GM12865 (cell line): Measurements from ENCODE around the gene NFRKB.

Experiments
- DNase-seq: peaks from one replicate; pipeline ENCODE4 v3.0.0; 2010; ENCODE audit warnings: low read depth
- H3K4me3 ChIP-seq: 2 replicates; pipeline ENCODE4 v1.5.1; 2011; ENCODE audit warnings: mild to moderate bottlenecking, low read depth, low read length, control low read depth
- TF ChIP-seq, protein P1 (sequence below): IDR thresholded peaks from 2 replicates; pipeline ENCODE4 v1.5.1; 2011; ENCODE audit warnings: low read length, control low read depth, low read depth, inconsistent platforms; ENCODE audit not compliant: insufficient read depth; ENCODE audit errors: missing control alignments

The NFRKB gene

GRCh38 chr11:129895126-129896041 is at the start of gene NFRKB:
NFRKB (minus strand) TSS chr11:129895578; CDS start chr11:129892849, 2,729 bp downstream.
- peak; percentile 82 for DNase-seq
- TF ChIP-seq, protein P1, sequence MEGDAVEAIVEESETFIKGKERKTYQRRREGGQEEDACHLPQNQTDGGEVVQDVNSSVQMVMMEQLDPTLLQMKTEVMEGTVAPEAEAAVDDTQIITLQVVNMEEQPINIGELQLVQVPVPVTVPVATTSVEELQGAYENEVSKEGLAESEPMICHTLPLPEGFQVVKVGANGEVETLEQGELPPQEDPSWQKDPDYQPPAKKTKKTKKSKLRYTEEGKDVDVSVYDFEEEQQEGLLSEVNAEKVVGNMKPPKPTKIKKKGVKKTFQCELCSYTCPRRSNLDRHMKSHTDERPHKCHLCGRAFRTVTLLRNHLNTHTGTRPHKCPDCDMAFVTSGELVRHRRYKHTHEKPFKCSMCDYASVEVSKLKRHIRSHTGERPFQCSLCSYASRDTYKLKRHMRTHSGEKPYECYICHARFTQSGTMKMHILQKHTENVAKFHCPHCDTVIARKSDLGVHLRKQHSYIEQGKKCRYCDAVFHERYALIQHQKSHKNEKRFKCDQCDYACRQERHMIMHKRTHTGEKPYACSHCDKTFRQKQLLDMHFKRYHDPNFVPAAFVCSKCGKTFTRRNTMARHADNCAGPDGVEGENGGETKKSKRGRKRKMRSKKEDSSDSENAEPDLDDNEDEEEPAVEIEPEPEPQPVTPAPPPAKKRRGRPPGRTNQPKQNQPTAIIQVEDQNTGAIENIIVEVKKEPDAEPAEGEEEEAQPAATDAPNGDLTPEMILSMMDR = no peak
- H3K4me3 ChIP-seq = peak within 1 kb of the TSS; percentile 60

GRCh38 chr11:129944696-129945095 is 49.3 kb upstream of the NFRKB start:
- no peak for DNase-seq
- no peak overlapping the region for H3K4me3 ChIP-seq
- TF ChIP-seq, protein P1 = no peak

DNA sequence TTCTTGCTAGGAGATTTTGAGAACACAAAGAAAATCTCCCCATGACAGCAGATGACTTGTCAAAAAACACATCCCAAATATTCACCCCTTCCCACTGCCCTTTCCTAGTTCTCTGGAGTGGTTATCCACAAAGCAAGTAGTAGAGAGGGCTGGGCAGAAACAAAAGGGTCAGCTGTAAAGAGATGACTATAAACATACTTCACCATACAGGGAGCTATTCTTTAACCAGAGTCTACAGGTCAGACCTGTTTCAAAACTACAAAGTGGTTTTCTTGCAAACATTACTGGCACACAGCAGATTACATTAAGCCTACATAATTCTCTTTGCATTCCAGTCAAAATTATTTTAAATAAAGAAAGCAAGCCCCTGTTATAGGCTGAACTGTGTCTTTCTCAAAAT is 47.7 kb upstream of the NFRKB start:
- TF ChIP-seq, protein P1 = no peak
- no peak overlapping the region for H3K4me3 ChIP-seq
- DNase-seq = no peak

GRCh38 chr11:129939510-129939909 is 44.1 kb upstream of the NFRKB start:
- no peak for DNase-seq
- TF ChIP-seq, protein P1 = no peak
- no peak overlapping the region for H3K4me3 ChIP-seq

DNA sequence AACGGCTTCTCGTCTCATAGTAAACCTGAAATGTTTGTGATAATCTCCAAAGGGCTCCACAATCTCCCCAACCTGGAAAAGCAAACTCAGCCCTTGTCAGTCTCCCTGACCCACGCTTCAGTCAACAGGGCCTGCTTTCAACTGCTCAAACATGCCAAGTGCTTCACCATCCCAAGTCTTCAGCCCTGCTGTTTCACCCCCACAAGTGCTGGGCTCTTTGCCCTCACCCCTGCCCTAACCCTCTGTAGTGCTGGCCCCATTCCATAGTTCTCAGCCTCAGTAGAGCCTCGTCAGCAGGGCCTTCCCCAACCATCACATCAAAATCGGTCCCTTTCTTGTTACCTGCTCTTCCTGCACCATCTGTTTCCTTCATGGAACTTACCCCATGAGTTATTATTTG is 43.4 kb upstream of the NFRKB start:
- DNase-seq = no peak
- no peak overlapping the region for H3K4me3 ChIP-seq
- TF ChIP-seq, protein P1 = no peak

DNA sequence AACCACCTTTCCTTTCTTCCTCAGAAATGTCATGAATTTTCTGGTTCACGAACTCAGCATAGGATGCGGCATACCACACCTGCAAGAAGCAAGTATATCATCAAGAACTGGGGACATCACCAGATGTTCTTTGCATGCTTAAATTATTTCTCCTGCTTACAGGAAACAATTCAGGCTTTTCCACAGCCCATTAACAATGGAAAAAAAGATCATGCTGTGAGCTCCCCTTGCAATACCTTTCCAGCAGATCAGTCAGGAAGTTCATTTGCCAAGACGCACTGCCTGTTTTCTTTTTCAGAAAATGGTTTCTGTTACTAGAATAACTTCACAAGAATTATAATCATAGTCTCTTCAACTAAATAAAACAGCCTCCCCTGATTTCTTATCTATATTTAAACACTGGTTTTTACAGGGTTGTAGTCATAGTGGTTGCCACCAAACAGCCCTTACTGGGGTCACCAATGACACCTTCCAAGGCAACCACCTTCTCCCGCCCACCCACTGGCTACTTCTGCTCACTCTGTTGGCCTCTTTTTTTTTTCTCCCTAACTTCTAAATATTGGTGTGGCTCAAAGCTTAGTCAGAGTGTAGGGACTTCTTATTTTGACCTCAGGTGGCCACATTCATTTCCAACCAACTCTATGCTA is 42.3 kb upstream of the NFRKB start:
- H3K4me3 ChIP-seq = no peak overlapping the region
- DNase-seq = no peak
- TF ChIP-seq, protein P1 = no peak
